Fibroblast of skin of left quadriceps (primary cell): ENCODE measurements around the gene PRDX5.
A peak's percentile ranks its signal among the peaks of the same experiment; 100 is the strongest.
"Not testable (repeated sequence)": the region's sequence is repeated elsewhere in the genome, so short reads cannot be mapped to it uniquely, and the experiment has no call there.

ENCODE experiments used
- DNase-seq, 2 experiments: peaks; one replicate each; pipeline ENCODE4 v3.0.0-alpha.2; 2013; ENCODE audit warnings: low read depth in 2 of 2

PRDX5 gene

DNA sequence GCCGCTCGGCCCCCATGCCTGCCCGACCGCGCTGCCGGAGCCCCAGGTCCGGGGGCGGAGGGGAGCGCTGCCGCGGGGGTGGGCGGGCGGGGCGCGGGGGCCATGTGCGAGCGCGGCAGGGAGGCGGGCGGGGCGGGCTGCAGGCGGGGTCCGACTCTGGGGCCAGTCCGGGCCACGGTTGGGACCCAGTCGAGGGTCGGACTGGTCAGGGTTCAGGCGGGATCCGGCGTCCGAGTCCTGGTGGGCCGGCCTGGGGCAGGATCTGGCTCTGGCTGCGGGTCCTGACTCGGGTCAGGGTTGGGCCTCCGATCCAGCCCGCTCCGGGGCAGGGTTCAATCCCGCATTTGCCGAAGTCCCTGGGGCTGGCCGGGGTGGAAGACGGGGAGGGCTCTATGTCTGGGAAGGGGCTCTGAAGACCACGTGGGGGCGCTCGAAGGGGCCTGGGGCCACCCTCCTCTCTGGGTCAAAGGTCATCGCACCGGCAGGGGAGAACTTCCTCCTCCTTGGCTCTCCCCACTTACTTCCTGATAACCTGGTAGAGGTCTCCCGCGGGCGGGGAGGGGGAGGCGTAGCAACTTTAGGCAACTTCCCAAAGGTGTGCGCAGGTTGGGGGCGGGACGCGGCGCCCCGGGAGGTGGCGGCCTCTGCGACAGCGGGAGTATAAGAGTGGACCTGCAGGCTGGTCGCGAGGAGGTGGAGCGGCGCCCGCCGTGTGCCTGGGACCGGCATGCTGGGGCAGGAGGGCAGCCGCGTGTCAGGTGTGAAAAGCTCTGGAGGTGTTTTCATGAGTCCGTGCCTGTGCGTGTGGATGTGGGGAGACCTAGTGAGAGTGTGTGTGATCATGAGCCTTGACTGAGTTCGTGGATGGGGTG, 12.0 kb upstream of the PRDX5 start:
- DNase-seq = no peak

DNA sequence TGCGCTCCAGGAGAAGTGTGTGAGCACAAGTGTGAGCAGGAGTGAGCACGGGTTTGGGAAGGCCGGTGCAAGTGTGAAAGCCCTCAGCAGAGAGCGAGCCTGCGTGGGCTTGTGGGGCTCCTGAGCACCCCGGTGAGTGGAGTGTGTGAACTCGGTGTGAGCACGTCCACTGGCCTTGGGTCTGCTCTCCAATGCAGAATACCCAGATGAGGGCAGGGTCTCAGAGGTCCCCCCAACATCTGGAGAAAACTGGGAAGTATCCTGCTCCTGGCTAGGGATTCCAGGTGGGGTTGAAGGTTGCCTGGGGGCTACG, 11.4 kb upstream of the PRDX5 start:
- no peak for DNase-seq

DNA sequence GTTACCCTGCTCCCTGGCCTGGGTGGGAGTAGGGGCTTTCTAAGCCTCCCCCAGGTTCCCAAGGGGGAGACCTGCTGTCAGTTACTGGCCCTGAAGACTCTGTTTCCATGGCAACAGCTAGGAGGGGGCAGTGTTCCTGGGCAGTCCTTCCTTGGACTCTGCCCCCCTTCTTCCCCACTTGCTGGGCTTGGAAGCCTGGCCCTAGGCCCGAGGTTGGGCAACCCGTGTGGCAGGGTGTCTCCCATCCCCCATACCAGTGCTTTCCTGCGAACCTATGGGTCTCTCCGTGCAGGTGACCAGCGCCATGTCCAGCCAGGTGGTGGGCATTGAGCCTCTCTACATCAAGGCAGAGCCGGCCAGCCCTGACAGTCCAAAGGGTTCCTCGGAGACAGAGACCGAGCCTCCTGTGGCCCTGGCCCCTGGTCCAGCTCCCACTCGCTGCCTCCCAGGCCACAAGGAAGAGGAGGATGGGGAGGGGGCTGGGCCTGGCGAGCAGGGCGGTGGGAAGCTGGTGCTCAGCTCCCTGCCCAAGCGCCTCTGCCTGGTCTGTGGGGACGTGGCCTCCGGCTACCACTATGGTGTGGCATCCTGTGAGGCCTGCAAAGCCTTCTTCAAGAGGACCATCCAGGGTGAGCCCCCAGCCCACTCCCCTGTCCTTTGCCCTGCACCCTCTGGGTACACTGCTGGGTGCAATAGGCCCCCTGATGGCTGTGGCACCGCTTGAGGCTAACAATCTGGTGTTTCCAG, 10.9 kb upstream of the PRDX5 start:
- DNase-seq = no peak

DNA sequence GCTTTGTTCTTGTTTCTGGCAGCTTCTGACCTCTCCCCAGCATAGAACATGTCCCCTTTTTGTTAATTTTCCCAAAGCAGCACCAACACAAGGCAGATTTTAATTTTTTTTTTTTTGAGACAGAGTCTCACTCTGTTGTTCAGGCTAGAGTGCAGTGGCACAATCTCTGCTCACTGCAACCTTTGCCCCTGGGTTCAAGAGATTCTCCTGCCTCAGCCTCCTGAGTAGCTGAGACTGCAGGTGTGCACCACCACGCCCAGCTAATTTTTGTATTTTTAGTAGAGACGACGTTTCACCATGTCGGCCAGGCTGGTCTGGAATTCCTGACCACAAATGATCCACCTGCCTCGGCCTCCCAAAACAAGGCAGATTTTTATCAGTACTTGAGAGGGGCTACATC, 10.1 kb upstream of the PRDX5 start:
- not testable (repeated sequence) for DNase-seq

DNA sequence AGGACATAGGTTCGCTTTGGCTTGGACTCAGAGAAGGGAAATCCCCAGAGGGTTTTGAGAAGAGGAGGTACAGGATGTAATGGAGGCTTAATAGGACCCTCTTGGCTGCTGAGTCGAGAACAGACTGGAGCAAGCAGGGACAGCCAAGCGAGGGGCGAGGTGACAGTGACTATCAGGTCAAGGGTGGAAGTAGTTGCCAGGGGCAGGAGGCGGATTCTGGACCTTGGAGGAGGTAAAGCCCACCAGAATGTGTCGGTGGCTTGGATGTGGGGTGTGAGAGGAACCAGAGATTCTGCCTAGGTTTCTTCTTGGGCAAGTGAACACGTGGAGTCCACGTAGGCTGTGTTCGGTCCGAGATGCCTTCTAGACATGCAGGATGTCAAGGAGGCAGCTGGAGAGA, 5.0 kb upstream of the PRDX5 start:
- no peak for DNase-seq

- DNase-seq = no peak
Measured at GRCh38 chr11:64313491-64314145, 4.3 kb upstream of the PRDX5 start.

- DNase-seq = no peak
Measured at GRCh38 chr11:64314146-64314804, 3.6 kb upstream of the PRDX5 start.

GRCh38 chr11:64314805-64315561, 2.9 kb upstream of the PRDX5 start:
- DNase-seq = no peak

- DNase-seq = not testable (repeated sequence)
Measured at GRCh38 chr11:64315667-64316526, 2.0 kb upstream of the PRDX5 start.

DNA sequence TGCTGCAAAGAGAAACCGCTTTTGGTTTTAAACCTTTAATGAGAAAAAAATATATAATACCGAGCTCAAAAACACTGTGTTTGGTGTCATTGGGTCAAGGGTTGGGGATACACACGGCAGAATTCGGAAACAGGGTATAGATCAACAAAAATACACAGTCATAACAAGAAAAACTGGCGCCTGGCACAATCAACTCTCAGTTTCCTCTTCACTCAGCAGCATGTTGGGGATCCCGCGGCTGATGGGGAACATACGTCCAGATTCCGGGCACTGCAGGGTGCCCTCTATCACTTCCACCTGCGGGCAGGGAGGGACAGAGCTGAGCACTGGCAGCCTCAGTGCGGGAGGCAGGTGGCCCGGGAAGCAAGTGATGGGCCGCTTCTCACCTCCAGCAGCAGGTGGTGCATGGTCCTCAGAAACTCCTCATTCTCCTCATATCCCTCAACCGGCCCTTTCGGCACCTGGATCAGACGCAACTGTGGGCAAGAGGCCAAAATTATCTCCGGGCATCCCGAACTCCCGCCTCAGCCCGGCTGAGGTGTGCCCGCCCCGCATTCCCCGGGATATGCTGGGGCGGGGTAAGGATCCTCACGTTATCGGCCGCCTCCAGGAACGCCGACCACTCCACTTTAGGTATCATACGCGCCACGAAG, 1.1 kb upstream of the PRDX5 start:
- no peak for DNase-seq

DNA sequence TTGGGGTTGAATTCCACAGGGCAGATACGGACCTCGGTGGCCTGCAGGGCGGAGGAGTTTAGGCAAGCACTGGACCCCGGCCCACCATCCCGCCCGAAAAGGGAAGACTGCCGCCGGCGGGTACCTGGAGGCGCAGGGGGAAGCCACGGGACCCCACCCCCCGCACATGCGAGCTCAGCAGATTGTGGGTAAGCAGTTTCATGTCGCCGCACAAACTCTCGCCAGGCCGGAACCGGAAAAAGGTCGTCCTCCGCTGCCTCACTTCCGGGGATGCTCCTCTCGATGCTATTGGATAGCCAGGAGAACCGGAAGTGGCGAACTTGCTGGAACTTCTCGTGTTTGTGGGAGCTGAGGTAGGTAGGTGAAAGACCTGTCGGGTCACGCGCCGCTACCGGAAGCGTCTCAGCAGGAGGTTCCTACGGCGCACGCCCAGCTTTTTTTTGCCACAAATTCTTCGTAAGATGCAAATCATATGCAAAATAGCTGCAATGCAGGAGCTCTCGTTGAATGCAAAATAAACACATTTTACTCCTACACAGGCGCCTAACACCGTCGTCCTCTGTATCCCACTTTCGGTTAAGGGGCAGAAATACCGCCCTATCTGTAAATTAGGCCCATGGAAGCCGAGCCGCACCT, 478 bp upstream of the PRDX5 start, which contains the start of gene TRMT112:
TRMT112 (minus strand) TSS at position 235 of the 636 bp plus-strand sequence; CDS start at position 202, 33 bp downstream.
- peak; percentile 90 for DNase-seq

GRCh38 chr11:64318766-64319761, 1.1 kb downstream of the PRDX5 start:
- no peak for DNase-seq

DNA sequence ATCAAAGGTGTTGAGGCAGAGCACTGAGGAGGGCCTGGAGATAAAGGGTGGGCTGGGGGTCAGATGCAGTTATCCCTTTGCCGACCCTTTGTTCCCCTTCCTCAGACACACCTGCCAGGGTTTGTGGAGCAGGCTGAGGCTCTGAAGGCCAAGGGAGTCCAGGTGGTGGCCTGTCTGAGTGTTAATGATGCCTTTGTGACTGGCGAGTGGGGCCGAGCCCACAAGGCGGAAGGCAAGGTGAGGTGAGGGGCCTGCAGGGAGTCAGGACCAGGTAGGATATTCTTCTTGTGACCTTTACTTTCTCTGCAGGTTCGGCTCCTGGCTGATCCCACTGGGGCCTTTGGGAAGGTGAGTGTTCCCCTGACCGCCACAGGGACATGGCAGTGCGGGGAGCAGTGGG, 2.6 kb downstream of the PRDX5 start:
- no peak for DNase-seq

DNA sequence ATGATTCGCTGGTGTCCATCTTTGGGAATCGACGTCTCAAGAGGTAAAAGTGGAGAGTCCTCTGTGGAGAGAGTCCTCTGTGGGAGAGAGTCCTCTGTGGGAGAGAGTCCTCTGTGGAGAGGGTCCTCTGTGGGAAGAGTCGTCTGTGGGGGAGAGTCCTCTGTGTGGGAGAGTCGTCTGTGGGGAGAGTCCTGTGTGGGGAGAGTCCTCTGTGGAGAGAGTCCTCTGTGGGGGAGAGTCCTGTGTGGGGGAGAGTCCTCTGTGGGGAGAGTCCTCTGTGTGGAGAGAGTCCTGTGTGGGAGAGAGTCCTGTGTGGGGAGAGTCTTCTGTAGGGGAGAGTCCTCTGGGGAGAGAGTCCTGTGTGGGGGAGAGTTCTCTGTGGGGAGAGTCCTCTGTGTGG, 3.1 kb downstream of the PRDX5 start:
- no peak for DNase-seq

- DNase-seq = no peak
Measured at GRCh38 chr11:64321533-64321932, 3.6 kb downstream of the PRDX5 start.

DNA sequence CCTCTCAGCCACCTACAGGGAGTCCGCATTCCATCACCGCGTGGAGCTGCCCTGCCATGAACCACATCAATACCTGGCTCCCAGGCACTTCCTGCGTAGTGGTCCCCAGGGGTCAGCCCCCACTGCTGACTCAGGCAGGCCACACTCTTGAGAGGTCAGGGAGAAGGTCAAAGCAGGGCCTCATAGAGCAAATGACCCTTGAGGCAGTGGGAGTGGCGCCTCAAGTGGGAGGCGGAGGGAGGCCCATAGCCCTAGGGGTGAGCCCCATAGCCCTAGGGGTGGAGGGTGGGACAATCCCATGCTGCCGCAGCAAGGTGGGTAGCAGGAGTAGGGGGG, 5.0 kb downstream of the PRDX5 start:
- DNase-seq = no peak

- DNase-seq = no peak
Measured at GRCh38 chr11:64323373-64323772, 5.5 kb downstream of the PRDX5 start.

DNA sequence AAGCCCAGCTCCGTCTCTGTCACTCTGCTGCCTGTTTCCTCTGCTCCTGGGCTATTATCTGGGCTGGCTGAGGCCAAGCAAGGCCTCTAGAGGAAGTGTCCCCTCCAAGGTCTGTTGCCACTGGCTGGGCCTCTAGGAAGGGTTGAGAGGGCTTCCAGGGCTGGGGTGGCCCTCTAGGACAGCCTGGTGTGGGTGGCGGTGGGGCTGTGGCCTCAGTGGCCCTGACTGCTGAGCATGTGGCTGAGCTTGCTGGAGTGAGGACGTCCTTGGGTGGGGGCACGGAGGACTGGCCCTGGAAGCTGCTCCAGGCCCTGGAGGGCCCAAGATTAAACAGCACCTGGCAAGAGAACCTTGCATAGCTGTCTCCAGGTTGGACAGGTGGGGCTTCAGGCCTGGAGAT, 6.1 kb downstream of the PRDX5 start:
- not testable (repeated sequence) for DNase-seq
